ENCODE measurements around the gene PACS2.

PACS2 gene

DNA sequence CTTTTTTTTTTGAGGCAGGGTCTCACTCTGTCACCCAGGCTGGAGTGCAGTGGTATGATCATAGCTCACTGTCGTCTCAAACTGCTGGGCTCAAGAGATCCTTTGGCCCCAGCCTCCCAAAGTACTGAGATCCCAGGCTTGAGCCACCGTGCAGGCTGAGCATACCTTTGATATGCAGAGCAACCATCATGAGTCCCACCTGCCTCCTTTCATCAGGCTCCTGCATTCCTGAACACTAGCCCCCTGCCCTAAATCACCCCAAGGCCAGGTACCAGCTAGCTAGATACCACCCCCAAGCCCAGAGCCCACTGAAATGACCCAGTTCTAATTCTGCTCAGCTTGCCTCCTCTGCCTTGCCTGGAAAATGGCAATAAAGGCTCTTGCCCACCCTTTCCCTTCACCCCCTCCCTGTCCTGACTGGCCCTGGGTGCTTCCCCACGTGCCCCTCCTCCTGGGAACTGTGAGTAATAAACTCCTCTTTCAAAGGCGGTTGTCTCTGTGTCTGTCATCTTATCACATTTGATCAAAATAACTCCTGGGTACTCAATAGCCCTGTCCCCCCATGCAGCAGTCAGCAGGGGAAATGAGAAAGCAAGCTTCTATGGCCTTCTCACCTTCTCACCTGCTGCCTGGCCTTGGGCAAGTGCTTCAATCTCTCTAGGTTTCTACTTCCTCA, 7.4 kb upstream of the PACS2 start:
- TF ChIP-seq, protein P1, sequence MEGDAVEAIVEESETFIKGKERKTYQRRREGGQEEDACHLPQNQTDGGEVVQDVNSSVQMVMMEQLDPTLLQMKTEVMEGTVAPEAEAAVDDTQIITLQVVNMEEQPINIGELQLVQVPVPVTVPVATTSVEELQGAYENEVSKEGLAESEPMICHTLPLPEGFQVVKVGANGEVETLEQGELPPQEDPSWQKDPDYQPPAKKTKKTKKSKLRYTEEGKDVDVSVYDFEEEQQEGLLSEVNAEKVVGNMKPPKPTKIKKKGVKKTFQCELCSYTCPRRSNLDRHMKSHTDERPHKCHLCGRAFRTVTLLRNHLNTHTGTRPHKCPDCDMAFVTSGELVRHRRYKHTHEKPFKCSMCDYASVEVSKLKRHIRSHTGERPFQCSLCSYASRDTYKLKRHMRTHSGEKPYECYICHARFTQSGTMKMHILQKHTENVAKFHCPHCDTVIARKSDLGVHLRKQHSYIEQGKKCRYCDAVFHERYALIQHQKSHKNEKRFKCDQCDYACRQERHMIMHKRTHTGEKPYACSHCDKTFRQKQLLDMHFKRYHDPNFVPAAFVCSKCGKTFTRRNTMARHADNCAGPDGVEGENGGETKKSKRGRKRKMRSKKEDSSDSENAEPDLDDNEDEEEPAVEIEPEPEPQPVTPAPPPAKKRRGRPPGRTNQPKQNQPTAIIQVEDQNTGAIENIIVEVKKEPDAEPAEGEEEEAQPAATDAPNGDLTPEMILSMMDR (IDR thresholded peaks at IDR 0.05) = no peak

DNA sequence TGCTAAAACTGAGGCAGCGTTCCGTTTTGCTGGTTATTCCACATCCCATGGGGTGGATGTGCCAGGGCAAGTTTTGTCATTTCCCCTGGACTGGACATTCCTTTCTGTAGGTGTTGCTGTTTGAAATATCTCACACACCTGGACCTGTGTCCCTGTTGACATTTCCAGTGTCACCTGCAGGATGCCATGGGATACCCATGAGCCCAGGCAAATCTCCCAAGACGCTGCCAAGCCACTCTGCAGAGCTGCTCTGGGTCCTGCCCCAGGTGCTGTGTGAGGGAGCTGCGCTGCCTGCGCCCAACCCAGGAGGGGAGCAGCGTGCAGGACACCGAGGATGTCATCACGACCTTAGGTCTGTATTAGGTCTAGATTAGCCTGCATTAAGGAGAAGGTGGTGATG, 5.2 kb upstream of the PACS2 start:
- TF ChIP-seq, protein P1 (IDR thresholded peaks at IDR 0.05) = no peak

DNA sequence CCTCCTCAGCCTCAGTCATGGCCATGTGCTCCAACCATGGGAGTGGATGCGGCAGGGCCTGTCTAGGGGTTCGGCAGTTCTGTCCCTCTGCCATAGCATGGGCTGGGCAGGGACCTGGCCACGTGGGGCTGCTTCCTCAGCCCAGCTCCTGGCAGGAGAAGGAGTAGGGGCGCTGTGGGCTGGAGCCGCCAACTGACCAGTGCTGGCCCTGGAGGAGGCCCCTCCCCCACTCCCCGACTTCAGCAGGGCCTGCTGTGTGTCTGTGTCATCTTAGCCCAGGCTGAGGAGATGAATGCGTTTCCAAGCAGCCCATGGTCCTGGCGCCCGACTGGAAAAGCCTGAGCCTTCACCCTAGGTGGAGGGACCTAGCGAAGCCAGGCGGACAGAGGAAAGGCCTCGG, 2.7 kb upstream of the PACS2 start:
- TF ChIP-seq, protein P1 (IDR thresholded peaks at IDR 0.05) = no peak

DNA sequence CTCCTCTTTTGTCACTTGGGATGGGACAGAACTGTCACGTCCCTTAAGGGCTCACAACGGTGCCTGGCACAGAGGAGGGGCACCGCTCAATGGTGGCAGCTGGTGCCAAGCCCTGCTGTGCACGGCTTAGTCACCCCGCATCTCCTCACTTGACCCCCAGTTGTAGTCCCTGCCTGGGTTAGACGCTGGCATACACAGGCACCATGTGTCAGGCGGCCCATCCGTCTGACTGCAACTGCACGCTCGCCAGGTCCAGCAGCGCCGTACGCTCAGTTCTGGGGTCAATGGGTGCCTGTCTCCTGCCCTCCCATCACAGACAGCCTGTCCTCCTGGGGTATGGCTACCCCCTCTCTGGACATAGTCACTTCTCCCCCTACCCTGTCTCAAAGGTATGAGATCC, 1.6 kb upstream of the PACS2 start:
- TF ChIP-seq, protein P1 (IDR thresholded peaks at IDR 0.05) = no peak

DNA sequence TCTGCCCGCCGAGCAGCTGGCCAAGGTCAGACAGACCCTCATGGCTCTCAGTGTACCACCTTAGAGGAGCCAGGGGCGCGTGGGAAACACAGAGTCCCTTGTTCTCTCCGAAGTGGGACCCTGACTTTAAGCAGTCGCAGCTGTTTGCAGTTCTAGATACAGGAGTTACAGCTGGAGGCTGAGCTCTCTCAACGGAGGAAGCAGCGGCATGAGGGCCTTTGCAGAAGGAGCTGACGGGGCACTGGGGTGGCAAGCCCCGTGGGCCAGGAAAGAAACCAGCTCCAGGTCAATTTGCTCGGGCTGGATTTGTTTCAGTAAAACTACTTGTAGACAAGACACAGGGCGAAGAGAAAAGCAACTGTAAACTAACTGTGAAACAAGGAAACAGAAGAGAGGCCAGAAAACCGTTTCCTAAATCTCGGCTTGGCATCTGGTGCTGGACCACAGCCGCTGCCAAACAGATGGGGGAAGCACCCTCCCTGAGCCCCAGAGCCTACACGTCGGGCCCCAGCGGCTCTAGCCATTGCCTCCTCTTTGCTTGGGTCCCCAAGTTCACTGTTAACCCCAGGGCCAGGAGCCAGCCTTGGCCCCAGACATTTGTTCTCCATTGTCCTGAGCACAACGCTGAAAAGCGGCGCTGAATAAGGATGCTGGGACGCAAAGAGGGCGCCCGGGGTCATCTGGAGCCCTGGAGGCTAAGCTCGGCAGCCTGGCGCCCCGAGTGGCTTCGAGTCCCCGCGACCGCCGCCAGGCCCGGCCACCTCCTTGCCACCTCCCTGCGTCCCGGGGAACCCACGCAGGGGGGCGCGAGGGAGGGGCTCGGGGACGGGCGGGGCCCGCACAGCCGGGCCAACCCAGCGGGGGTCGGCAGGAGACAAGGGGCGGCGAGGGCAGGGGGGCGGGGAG, 914 bp upstream of the PACS2 start:
- TF ChIP-seq, protein P1 (IDR thresholded peaks at IDR 0.05) = no peak

DNA sequence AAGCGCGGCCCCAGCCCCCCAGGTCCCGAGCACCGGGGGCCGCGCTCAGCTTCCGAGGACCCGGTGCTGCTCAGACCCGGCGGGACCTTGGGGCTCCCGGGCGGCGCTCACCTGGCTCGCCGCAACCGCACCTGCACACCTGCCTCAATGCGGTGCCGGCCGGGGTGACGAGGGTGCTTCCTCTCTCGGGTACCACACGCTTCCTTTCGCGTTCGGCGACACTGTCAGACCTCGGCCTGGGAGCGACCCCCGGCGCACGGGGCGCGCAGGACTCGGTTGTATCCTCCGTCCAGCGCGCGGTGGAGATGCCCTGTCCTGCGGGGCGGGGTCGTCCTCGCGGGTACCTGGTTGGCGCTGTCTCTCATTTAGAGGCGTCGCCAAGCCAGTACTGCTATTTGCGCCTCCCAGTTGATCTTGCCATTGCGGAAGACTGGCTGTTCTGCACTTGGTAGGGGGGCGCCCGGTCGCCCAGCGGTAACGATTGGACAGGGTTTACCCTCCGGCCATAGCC, 718 bp downstream of the PACS2 start:
- TF ChIP-seq, protein P1 (IDR thresholded peaks at IDR 0.05) = no peak

DNA sequence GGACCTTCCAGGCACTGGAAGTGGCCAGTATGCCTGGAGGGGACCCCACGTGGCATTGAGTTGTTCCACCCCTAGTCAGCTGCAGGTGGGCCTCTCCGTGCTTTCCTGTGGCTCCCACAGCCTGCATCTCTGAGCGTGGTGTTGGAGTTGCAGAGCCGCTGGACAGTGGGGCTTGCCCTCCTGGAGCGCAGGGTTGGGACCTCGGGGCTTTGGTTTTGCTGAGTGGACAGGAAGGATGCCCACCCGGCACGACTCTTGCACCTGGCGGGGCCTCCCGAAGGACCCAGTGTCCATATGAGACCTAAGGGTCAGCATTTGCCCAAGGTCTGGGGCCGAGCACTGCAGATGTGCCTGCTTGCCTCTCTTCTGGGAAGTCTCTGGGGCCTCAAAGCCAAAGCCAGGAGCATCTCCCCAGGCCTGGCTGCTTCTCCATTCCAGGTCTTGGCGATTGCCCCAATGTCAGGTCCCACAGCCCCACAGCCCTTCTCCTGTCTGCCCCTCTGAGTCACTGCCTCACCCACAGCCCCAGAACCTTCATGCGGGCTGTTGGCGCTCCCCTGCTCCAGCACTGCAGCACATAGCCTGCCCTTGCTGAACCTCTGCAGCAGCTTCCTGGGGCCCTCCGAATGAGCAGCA, 1.5 kb downstream of the PACS2 start:
- TF ChIP-seq, protein P1 (IDR thresholded peaks at IDR 0.05) = no peak

Measured in LNCAP (cell line).